GM19239 (cell line): ENCODE results near the gene ENHO.
"Not testable (repeated sequence)": the region's sequence is repeated elsewhere in the genome, so short reads cannot be mapped to it uniquely, and the experiment has no call there.

Source experiments
- DNase-seq: peaks from one replicate; pipeline ENCODE4 v3.0.0; 2011; ENCODE audit warnings: low spot score; ENCODE audit not compliant: insufficient read length
- FAIRE-seq: peaks from 2 replicates; lab custom pipeline; 2011; peaks lifted over from hg19 to GRCh38; lab: Jason Lieb, UNC

The ENHO gene

GRCh38 chr9:34490360-34490759, 32.4 kb downstream of the ENHO start:
- FAIRE-seq: no peak
- no peak for DNase-seq

- FAIRE-seq (no peak), DNase-seq (no peak)
Measured at GRCh38 chr9:34486572-34486971, 36.2 kb downstream of the ENHO start.

GRCh38 chr9:34485822-34486221, 37.0 kb downstream of the ENHO start:
- FAIRE-seq (no peak), DNase-seq (no peak)

GRCh38 chr9:34484678-34485077, 38.1 kb downstream of the ENHO start:
- DNase-seq (no peak), FAIRE-seq (no peak)

- not testable (repeated sequence) for DNase-seq, FAIRE-seq
Measured at GRCh38 chr9:34482746-34483145, 40.0 kb downstream of the ENHO start.

- FAIRE-seq, DNase-seq: not testable (repeated sequence)
Measured at GRCh38 chr9:34481620-34482019, 41.2 kb downstream of the ENHO start.

- no peak for FAIRE-seq
Measured at GRCh38 chr9:34479431-34479866, 43.3 kb downstream of the ENHO start.

GRCh38 chr9:34477541-34477940, 45.2 kb downstream of the ENHO start:
- FAIRE-seq: no peak
- DNase-seq: no peak

More at GRCh38 chr9:34479431-34479866, 43.3 kb downstream of the ENHO start:
- no peak for DNase-seq

- DNase-seq (no peak), FAIRE-seq (no peak)
Measured at GRCh38 chr9:34475097-34475496, 47.7 kb downstream of the ENHO start.
